SH-SY5Y (cell line): ENCODE data around the gene CD59.

Experiments used
- GATA2 ChIP-seq: IDR thresholded peaks from 2 replicates; pipeline ENCODE4 v1.6.1; 2011; ENCODE audit warnings: mild to moderate bottlenecking, low read depth, low read length
- GATA3 ChIP-seq: IDR thresholded peaks from 2 replicates; pipeline ENCODE4 v1.6.1; 2011; ENCODE audit warnings: low read depth, mild to moderate bottlenecking, low read length, moderate library complexity

DNA sequence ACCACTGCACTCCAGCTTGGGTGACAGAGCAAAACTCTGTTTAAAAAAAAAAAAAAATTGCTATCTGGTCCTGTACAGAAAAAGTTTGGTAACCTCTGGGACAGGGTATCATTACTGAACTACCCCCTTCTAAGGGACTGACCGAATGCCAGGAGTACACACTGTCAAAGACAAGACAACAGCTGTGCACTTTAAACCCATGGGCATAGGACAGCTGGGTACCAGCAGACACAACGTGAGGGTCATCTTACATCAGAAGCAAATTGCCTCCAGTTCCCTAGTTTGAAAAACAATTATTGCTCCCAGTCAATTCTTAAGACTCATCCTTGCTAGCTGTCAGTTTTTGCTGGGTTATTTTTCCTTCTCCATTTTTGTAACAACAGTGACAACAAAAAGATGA lies 17.8 kb downstream of the CD59 start:
- TF ChIP-seq GATA2 (no peak), GATA3 (no peak)
